Right atrium auricular region (tissue), 2 donors: ENCODE data around the gene KIF1A. TPM values are rescaled to one million over a fixed set of nuclear protein-coding genes. Genes with fewer than 3 reads are reported as not detected.
A peak's percentile ranks its signal among the peaks of the same experiment; 100 is the strongest.

Experiments
- DNase-seq: peaks from one replicate; pipeline ENCODE4 v3.0.0-alpha.2; 2019; ENCODE audit warnings: low spot score
- H3K27ac ChIP-seq, 2 donors: fragments of 200-600 bp; sonication (generic); 1 replicate in 1 of 2; 2 replicates in 1 of 2; pipeline ENCODE4 v1.5.1; 2016 to 2019
- H3K27me3 ChIP-seq, 2 donors: fragments of 200-600 bp; sonication (generic); one replicate each; pipeline versions ENCODE4 v1.5.1 to v1.6.0; 2017 to 2019
- H3K36me3 ChIP-seq: fragments of 200-600 bp; sonication (generic); one replicate; pipeline ENCODE4 v1.5.1; 2016
- H3K4me1 ChIP-seq, 2 donors: fragments of 200-600 bp; sonication (generic); one replicate each; pipeline versions ENCODE4 v1.5.1 to v1.6.0; 2017 to 2019
- H3K4me3 ChIP-seq, 2 donors: fragments of 200-600 bp; sonication (generic); 1 replicate in 1 of 2; 2 replicates in 1 of 2; pipeline ENCODE4 v1.5.1; 2017 to 2019; ENCODE audit warnings: mild to moderate bottlenecking in 1 of 2, moderate library complexity in 1 of 2
- H3K9me3 ChIP-seq, 2 donors: fragments of 200-600 bp; sonication (generic); one replicate each; pipeline ENCODE4 v1.5.1; 2019
- CTCF ChIP-seq, 2 donors: fragments of 200-600 bp; sonication (generic); IDR thresholded peaks; one replicate each; pipeline ENCODE4 v1.5.1; 2019; ENCODE audit warnings: antibody characterized with exemption in 2 of 2
- total RNA-seq, 2 donors: library from RNA; depleted of rRNA; stranded (reverse); fragments of >200 nt; gene quantifications; one replicate each; pipeline ENCODE4 v1.1.0, GENCODE V29; 2016

Gene KIF1A
- total RNA-seq, 2 donors from 2014 or later: 41.8 to 43.7 TPM

DNA sequence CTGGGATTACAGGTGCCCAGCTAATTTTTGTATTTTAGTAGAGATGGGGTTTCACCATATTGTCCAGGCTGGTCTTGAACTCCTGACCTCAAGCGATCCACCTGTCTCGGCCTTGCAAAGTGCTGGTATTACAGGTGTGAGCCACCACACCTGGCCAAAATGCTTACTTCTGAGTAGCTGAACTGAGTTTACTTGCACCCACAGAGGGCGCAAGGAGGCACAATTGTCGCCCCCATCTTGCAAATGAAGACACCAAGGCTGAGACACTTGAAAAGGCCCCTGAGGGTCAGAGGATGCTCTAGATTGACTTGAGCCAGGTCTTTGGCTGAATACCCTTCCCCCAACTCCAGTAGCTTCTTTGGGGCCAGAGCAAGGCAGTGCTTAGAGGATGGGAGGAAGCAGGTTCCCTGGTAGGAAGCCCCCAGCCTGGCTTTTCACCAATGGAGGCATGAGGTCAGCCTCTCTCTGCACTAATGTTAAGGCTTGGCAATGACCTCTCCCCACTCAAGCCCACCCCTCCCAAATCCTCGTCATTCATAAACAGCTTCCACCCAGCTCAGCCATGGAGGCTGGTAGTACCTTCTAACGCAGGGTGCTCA, 14.5 kb upstream of the KIF1A start:
- Histone ChIP-seq H3K36me3 (no peaks in the 10 kb centered on the region), H3K4me3 (no peak overlapping the region), H3K4me1 (peaks cover 0 to 16% of the 10 kb centered on the region in 2 donors), H3K9me3 (no peaks in the 10 kb centered on the region), H3K27me3 (no peaks in the 10 kb centered on the region), H3K27ac (no peak overlapping the region)
- no peak for DNase-seq
- no peak for TF ChIP-seq CTCF (IDR thresholded peaks at IDR 0.05)

GRCh38 chr2:240833724-240834285, 13.8 kb upstream of the KIF1A start:
- DNase-seq: no peak
- no peak overlapping the region for H3K4me3 ChIP-seq

GRCh38 chr2:240832921-240833494, 13.0 kb upstream of the KIF1A start:
- no peak for DNase-seq
- H3K4me1 ChIP-seq: peaks cover 0 to 16% of the 10 kb centered on the region in 2 donors
- TF ChIP-seq CTCF (IDR thresholded peaks at IDR 0.05): no peak
- H3K9me3 ChIP-seq: no peaks in the 10 kb centered on the region
- H3K27me3 ChIP-seq: no peaks in the 10 kb centered on the region
- no peak overlapping the region for H3K4me3 ChIP-seq
- no peaks in the 10 kb centered on the region for H3K36me3 ChIP-seq
- no peak overlapping the region for H3K27ac ChIP-seq

More at GRCh38 chr2:240833724-240834285, 13.8 kb upstream of the KIF1A start:
- Histone ChIP-seq H3K36me3 (no peaks in the 10 kb centered on the region), H3K27ac (no peak overlapping the region), H3K27me3 (no peaks in the 10 kb centered on the region), H3K4me1 (peaks cover 0 to 16% of the 10 kb centered on the region in 2 donors), H3K9me3 (no peaks in the 10 kb centered on the region)
- no peak for TF ChIP-seq CTCF (IDR thresholded peaks at IDR 0.05)

DNA sequence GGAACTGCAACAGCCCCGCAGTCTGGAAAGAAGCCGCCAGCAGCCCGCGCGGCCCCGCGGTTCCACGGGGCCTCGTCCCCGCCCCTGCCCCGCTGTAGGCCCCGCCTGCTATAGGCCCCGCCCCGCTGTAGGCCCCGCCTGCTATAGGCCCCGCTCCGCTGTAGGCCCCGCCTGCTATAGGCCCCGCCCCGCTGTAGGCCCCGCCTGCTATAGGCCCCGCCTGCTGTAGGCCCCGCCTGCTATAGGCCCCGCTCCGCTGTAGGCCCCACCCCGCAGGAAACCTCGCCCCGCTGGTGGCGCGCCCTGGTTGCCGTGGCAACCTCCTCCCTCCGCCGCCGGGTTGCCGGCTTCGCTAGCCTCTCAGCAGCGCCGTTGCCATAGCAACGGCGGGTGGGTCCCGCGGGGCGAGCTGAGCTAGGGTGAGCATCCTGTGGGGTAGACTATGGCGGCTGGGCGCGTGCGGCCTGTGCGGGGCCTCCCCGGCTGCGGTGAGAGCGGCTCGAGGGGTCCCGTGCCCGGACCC, 12.2 kb upstream of the KIF1A start:
- Histone ChIP-seq H3K36me3 (no peaks in the 10 kb centered on the region), H3K27ac (no peak overlapping the region), H3K27me3 (no peaks in the 10 kb centered on the region), H3K4me3 (peak overlapping the region; percentile 13 to 40), H3K4me1 (peaks cover 0 to 16% of the 10 kb centered on the region in 2 donors), H3K9me3 (no peaks in the 10 kb centered on the region)
- DNase-seq: peak; percentile 90
- no peak for TF ChIP-seq CTCF (IDR thresholded peaks at IDR 0.05)

- Histone ChIP-seq H3K27ac (no peak overlapping the region), H3K36me3 (no peaks in the 10 kb centered on the region), H3K27me3 (no peaks in the 10 kb centered on the region), H3K4me1 (peaks cover 0 to 12% of the 10 kb centered on the region in 2 donors), H3K4me3 (peak overlapping the region in 1 of 2 donors; percentile 40), H3K9me3 (no peaks in the 10 kb centered on the region)
- DNase-seq: no peak
- no peak for TF ChIP-seq CTCF (IDR thresholded peaks at IDR 0.05)
These were observed 11.7 kb upstream of the KIF1A start for GRCh38 chr2:240831594-240832204.
